Fibroblast of pulmonary artery (primary cell): ENCODE data around the gene MROH2A.

Experiments used
- DNase-seq: peaks from one replicate; pipeline ENCODE4 v3.0.0-alpha.2; 2010; ENCODE audit warnings: low read depth
- H3K4me3 ChIP-seq: replicated peaks from 2 replicates; pipeline ENCODE4 v1.5.1; 2011; ENCODE audit warnings: low read depth, mild to moderate bottlenecking, control low read depth, low read length, moderate library complexity
- CTCF ChIP-seq: IDR thresholded peaks from 2 replicates; pipeline ENCODE4 v1.5.1; 2011; ENCODE audit warnings: mild to moderate bottlenecking, control low read depth, low read length, inconsistent platforms; ENCODE audit errors: missing control alignments

MROH2A gene

GRCh38 chr2:233816334-233816733 lies 38.2 kb downstream of the MROH2A start:
- no peak overlapping the region for H3K4me3 ChIP-seq
- TF ChIP-seq CTCF = no peak
- DNase-seq = no peak

GRCh38 chr2:233816771-233817170 lies 38.6 kb downstream of the MROH2A start:
- no peak for DNase-seq
- no peak overlapping the region for H3K4me3 ChIP-seq
- no peak for TF ChIP-seq CTCF

GRCh38 chr2:233817361-233817911 lies 39.3 kb downstream of the MROH2A start:
- TF ChIP-seq CTCF = no peak
- DNase-seq = no peak
- no peak overlapping the region for H3K4me3 ChIP-seq

- no peak for DNase-seq
- no peak overlapping the region for H3K4me3 ChIP-seq
- TF ChIP-seq CTCF = no peak
Measured at GRCh38 chr2:233817995-233818638, 40.0 kb downstream of the MROH2A start.

- TF ChIP-seq CTCF = no peak
- H3K4me3 ChIP-seq = no peak overlapping the region
- no peak for DNase-seq
Measured at GRCh38 chr2:233818639-233819621, 40.8 kb downstream of the MROH2A start.

- no peak overlapping the region for H3K4me3 ChIP-seq
- DNase-seq = no peak
- no peak for TF ChIP-seq CTCF
Measured at GRCh38 chr2:233819884-233820773, 42.0 kb downstream of the MROH2A start.
